ENCODE results near the gene LAMA1. TPM values are rescaled to one million over a fixed set of nuclear protein-coding genes. Genes with fewer than 3 reads are reported as not detected.

The LAMA1 gene
- total and polyA plus RNA-seq, 10 of the 15 experiments (the other 5 are each of a cell fraction or from before 2014, with no cell fraction given): under 0.01 to 1.9 (median 0.06) TPM; not detected in 6

GRCh38 chr18:6960124-6960523, 157.5 kb downstream of the LAMA1 start (continued):
- no peak for TF ChIP-seq SRF (IDR thresholded peaks at IDR 0.05; ENCODE audit: low read depth in 2 of 2, low read length in 2 of 2)
- TF ChIP-seq ZNF207 (IDR thresholded peaks at IDR 0.05; ENCODE audit: borderline replicate concordance): no peak
- no peak for TF ChIP-seq BMI1 (IDR thresholded peaks at IDR 0.05; ENCODE audit: borderline replicate concordance)

- no peak overlapping the region for H2AFZ ChIP-seq (ENCODE audit: control insufficient read depth, low read depth, low read length)
- ChIA-PET POLR2A (no interaction called here), SMC1A (ENCODE audit: uncharacterized antibody, unreplicated experiment) (no interaction called here), RAD21 (ENCODE audit: unreplicated experiment) (no interaction called here), CTCF (no interaction called here)
- no peaks in the 10 kb centered on the region for H4K20me1 ChIP-seq (ENCODE audit: control insufficient read depth, insufficient read depth)
- no peak overlapping the region for H3K27ac ChIP-seq (ENCODE audit: control insufficient read depth, insufficient read depth)
- WGBS (ENCODE audit: insufficient coverage, insufficient replicate concordance, low lambda C conversion rate, missing lambda C conversion rate): 39% methylated on average over 12 of the region's 12 CpGs
- no peak overlapping the region for H3K9ac ChIP-seq (ENCODE audit: control insufficient read depth, insufficient read depth, low read length)
- TF ChIP-seq TARDBP (IDR thresholded peaks at IDR 0.05; ENCODE audit: borderline replicate concordance) (no peak), RAD51 (IDR thresholded peaks at IDR 0.05) (no peak), ELK1 (IDR thresholded peaks at IDR 0.05; ENCODE audit: low read depth, low read length) (no peak), ESRRA (IDR thresholded peaks at IDR 0.05; ENCODE audit: low read length) (no peak), ASH2L (IDR thresholded peaks at IDR 0.05; ENCODE audit: borderline replicate concordance, low read depth) (no peak), STAT3 (IDR thresholded peaks at IDR 0.05; ENCODE audit: low read depth, low read length) (no peak), POU2F2 (IDR thresholded peaks at IDR 0.05; ENCODE audit: borderline replicate concordance, low read depth, low read length) (no peak), NFYB (IDR thresholded peaks at IDR 0.05; ENCODE audit: insufficient read depth, low read depth, low read length) (no peak)
- TF ChIP-seq, protein P1, sequence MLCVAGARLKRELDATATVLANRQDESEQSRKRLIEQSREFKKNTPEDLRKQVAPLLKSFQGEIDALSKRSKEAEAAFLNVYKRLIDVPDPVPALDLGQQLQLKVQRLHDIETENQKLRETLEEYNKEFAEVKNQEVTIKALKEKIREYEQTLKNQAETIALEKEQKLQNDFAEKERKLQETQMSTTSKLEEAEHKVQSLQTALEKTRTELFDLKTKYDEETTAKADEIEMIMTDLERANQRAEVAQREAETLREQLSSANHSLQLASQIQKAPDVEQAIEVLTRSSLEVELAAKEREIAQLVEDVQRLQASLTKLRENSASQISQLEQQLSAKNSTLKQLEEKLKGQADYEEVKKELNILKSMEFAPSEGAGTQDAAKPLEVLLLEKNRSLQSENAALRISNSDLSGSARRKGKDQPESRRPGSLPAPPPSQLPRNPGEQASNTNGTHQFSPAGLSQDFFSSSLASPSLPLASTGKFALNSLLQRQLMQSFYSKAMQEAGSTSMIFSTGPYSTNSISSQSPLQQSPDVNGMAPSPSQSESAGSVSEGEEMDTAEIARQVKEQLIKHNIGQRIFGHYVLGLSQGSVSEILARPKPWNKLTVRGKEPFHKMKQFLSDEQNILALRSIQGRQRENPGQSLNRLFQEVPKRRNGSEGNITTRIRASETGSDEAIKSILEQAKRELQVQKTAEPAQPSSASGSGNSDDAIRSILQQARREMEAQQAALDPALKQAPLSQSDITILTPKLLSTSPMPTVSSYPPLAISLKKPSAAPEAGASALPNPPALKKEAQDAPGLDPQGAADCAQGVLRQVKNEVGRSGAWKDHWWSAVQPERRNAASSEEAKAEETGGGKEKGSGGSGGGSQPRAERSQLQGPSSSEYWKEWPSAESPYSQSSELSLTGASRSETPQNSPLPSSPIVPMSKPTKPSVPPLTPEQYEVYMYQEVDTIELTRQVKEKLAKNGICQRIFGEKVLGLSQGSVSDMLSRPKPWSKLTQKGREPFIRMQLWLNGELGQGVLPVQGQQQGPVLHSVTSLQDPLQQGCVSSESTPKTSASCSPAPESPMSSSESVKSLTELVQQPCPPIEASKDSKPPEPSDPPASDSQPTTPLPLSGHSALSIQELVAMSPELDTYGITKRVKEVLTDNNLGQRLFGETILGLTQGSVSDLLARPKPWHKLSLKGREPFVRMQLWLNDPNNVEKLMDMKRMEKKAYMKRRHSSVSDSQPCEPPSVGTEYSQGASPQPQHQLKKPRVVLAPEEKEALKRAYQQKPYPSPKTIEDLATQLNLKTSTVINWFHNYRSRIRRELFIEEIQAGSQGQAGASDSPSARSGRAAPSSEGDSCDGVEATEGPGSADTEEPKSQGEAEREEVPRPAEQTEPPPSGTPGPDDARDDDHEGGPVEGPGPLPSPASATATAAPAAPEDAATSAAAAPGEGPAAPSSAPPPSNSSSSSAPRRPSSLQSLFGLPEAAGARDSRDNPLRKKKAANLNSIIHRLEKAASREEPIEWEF (IDR thresholded peaks at IDR 0.05; ENCODE audit: insufficient replicate concordance, low read depth, low read length): no peak
- TF ChIP-seq, protein P2, sequence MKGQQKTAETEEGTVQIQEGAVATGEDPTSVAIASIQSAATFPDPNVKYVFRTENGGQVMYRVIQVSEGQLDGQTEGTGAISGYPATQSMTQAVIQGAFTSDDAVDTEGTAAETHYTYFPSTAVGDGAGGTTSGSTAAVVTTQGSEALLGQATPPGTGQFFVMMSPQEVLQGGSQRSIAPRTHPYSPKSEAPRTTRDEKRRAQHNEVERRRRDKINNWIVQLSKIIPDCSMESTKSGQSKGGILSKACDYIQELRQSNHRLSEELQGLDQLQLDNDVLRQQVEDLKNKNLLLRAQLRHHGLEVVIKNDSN (IDR thresholded peaks at IDR 0.05; ENCODE audit: borderline replicate concordance, extremely low read length, insufficient read depth, low read depth, low read length): no peak
- no TSS peak for BruUV-seq (replicated peaks)
- no peak for DNase-seq (ENCODE audit: low read depth, low spot score)
- no peaks in the 10 kb centered on the region for H3K4me1 ChIP-seq (ENCODE audit: control insufficient read depth, insufficient read depth, low read length)
- FAIRE-seq: no peak
- in situ Hi-C loops (cut with MboI) (no loop called here), intact Hi-C loops (cut with micrococcal nuclease; ENCODE audit: unreplicated experiment) (no loop called here)
- ATAC-seq: no peak
- H3K4me3 ChIP-seq: no peak overlapping the region
- no peaks in the 10 kb centered on the region for H3K36me3 ChIP-seq (ENCODE audit: control insufficient read depth in 2 of 2, insufficient read depth in 2 of 2, low read length in 1 of 2)
- H3K27me3 ChIP-seq (replicated peaks in 1 of 2; ENCODE audit: control insufficient read depth in 2 of 2, insufficient read depth in 2 of 2, low read length in 1 of 2): no peaks in the 10 kb centered on the region; a peak in 1 of 4 replicates
- no peak overlapping the region for H3K4me2 ChIP-seq (ENCODE audit: control insufficient read depth, insufficient read depth)
- no peaks in the 10 kb centered on the region for H3K79me2 ChIP-seq (ENCODE audit: control insufficient read depth, insufficient read depth, low read length)
- no peaks in the 10 kb centered on the region for H3K9me3 ChIP-seq (replicated peaks; ENCODE audit: control insufficient read depth, insufficient read depth, low read length)
Measured at GRCh38 chr18:6959110-6959509, 158.5 kb downstream of the LAMA1 start.

Measured in GM12878 (cell line).